Osteoblast (primary cell): ENCODE measurements around the gene ARL6IP4. TPM values are rescaled to one million over a fixed set of nuclear protein-coding genes. Genes with fewer than 3 reads are reported as not detected.
A peak's percentile ranks its signal among the peaks of the same experiment; 100 is the strongest.

Experiments
- DNase-seq: peaks from one replicate; pipeline ENCODE4 v3.0.0; 2011; ENCODE audit warnings: low spot score, mixed read lengths; ENCODE audit not compliant: insufficient read length; ENCODE audit errors: missing footprints
- H2AFZ ChIP-seq: 2 replicates; pipeline ENCODE4 v1.6.0; 2011; ENCODE audit warnings: mild to moderate bottlenecking, low read length
- H3K27ac ChIP-seq: 2 replicates; pipeline ENCODE4 v1.5.1; 2011; ENCODE audit warnings: mild to moderate bottlenecking, low read depth, low read length, moderate library complexity
- H3K27me3 ChIP-seq: 2 replicates; pipeline ENCODE4 v1.6.0; 2012; ENCODE audit warnings: mild to moderate bottlenecking, control low read depth, inconsistent platforms, low read length, moderate library complexity; ENCODE audit not compliant: insufficient read depth
- H3K36me3 ChIP-seq: 2 replicates; pipeline ENCODE4 v1.5.1; 2011; ENCODE audit warnings: mild to moderate bottlenecking, low read length, control low read depth, moderate library complexity; ENCODE audit not compliant: insufficient read depth
- H3K4me1 ChIP-seq: 2 replicates; pipeline ENCODE4 v1.5.1; 2011; ENCODE audit warnings: mild to moderate bottlenecking, low read length, control low read depth, moderate library complexity; ENCODE audit not compliant: insufficient read depth
- H3K4me2 ChIP-seq: 2 replicates; pipeline ENCODE4 v1.6.0; 2011; ENCODE audit warnings: mild to moderate bottlenecking, low read length; ENCODE audit not compliant: insufficient read depth
- H3K4me3 ChIP-seq: fragments of 200-600 bp; sonication (generic); 3 replicates; pipeline ENCODE4 v1.5.1; 2012; ENCODE audit warnings: mild to moderate bottlenecking, low read length, inconsistent platforms; ENCODE audit not compliant: insufficient read depth
- H3K79me2 ChIP-seq: 2 replicates; pipeline ENCODE4 v1.6.0; 2012; ENCODE audit warnings: mild to moderate bottlenecking, low read length, control low read depth, inconsistent platforms; ENCODE audit not compliant: insufficient read depth
- H3K9me3 ChIP-seq: 2 replicates; pipeline ENCODE4 v1.5.1; 2011; ENCODE audit warnings: low read depth, low read length, control low read depth
- H4K20me1 ChIP-seq: 2 replicates; pipeline ENCODE4 v1.6.0; 2012; ENCODE audit warnings: mild to moderate bottlenecking, low read length, control low read depth; ENCODE audit not compliant: insufficient read depth
- CTCF ChIP-seq: IDR thresholded peaks from 2 replicates; pipeline ENCODE4 v1.5.1; 2011; ENCODE audit warnings: mild to moderate bottlenecking, low read depth, low read length, moderate library complexity; ENCODE audit errors: extremely low read depth
- total RNA-seq: library from RNA; depleted of rRNA; stranded (reverse); fragments of >200 nt; gene quantifications from 2 replicates; pipeline ENCODE4 v1.2.3, GENCODE V29; 2012

Gene ARL6IP4
- total RNA-seq, 1 donor, result 118 TPM

DNA sequence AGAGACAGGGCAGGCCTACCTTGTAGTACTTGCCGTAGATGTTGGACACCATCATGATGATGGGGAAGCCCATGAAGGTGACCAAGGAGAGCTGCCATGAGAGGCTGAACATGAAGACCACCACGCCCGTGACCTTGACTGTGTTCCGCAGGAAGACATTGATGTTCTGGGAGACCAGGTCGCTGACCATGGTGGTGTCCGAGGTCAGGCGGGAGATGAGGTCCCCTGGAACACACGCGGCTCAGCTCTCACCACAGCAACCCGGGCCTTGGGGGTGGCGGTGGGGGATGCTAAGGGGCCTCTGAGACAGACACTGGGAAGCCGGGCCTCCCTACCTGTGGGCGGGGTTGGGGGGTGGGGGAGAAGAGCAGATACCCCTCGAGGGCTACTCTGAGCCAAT, 31.9 kb upstream of the ARL6IP4 start:
- peaks cover 32% of the 10 kb centered on the region for H3K4me1 ChIP-seq

GRCh38 chr12:122949405-122949804, 31.1 kb upstream of the ARL6IP4 start:
- Histone ChIP-seq H3K36me3 (peaks cover 6% of the 10 kb centered on the region), H3K4me1 (peaks cover 30% of the 10 kb centered on the region), H3K27me3 (no peaks in the 10 kb centered on the region), H3K9me3 (no peaks in the 10 kb centered on the region), H3K79me2 (no peaks in the 10 kb centered on the region), H3K27ac (no peak overlapping the region), H4K20me1 (peaks cover 14% of the 10 kb centered on the region), H2AFZ (no peak overlapping the region), H3K4me3 (no peak overlapping the region), H3K4me2 (no peak overlapping the region)
- no peak for TF ChIP-seq CTCF
- DNase-seq, result peak; percentile 55

More for the DNA sequence above, 31.9 kb upstream of the ARL6IP4 start:
- H3K36me3 ChIP-seq, result peaks cover 6% of the 10 kb centered on the region
- no peak for TF ChIP-seq CTCF
- H3K4me3 ChIP-seq, result no peak overlapping the region
- no peak for DNase-seq
- peaks cover 13% of the 10 kb centered on the region for H4K20me1 ChIP-seq
- no peak overlapping the region for H3K4me2 ChIP-seq
- no peaks in the 10 kb centered on the region for H3K9me3 ChIP-seq
- no peaks in the 10 kb centered on the region for H3K27me3 ChIP-seq
- no peak overlapping the region for H2AFZ ChIP-seq
- H3K79me2 ChIP-seq, result no peaks in the 10 kb centered on the region
- no peak overlapping the region for H3K27ac ChIP-seq

- Histone ChIP-seq H3K27me3 (no peaks in the 10 kb centered on the region), H3K4me1 (peaks cover 24% of the 10 kb centered on the region), H3K9me3 (no peaks in the 10 kb centered on the region), H3K36me3 (peaks cover 6% of the 10 kb centered on the region), H4K20me1 (peaks cover 16% of the 10 kb centered on the region), H2AFZ (no peak overlapping the region), H3K27ac (no peak overlapping the region), H3K4me3 (no peak overlapping the region), H3K79me2 (no peaks in the 10 kb centered on the region), H3K4me2 (no peak overlapping the region)
- peak; percentile 32 for DNase-seq
- no peak for TF ChIP-seq CTCF
Observed at GRCh38 chr12:122949816-122950675, 30.4 kb upstream of the ARL6IP4 start.

GRCh38 chr12:122951406-122951805, 29.1 kb upstream of the ARL6IP4 start:
- Histone ChIP-seq H3K4me1 (peaks cover 21% of the 10 kb centered on the region), H3K79me2 (no peaks in the 10 kb centered on the region), H3K4me3 (no peak overlapping the region), H3K9me3 (no peaks in the 10 kb centered on the region), H2AFZ (no peak overlapping the region), H3K4me2 (no peak overlapping the region), H3K27me3 (no peaks in the 10 kb centered on the region), H3K36me3 (peaks cover 6% of the 10 kb centered on the region), H4K20me1 (peaks cover 18% of the 10 kb centered on the region), H3K27ac (peak overlapping the region; percentile 42)
- no peak for TF ChIP-seq CTCF
- peak; percentile 94 for DNase-seq
